ENCODE data around the gene OTULIN.

Gene OTULIN

DNA sequence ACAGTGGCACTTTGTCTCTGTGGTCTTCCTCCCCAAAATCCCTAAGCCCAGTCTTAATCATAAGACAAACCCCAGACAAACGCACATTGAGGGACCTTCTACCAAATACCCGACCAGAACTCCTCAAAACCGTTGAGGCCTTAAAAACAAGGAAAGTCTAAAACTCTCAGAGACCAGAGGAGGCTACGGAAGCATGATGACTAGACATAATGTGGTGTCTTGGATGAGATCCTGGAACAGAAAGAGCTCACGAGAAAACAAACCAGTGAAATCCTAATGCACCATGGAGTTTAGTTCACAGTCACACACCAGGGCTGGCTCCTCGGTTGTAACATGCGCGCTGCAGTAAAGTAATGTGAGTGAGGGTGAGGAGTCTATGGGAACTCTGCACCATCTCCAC, 58.4 kb downstream of the OTULIN start:
- DNase-seq = no peak

DNA sequence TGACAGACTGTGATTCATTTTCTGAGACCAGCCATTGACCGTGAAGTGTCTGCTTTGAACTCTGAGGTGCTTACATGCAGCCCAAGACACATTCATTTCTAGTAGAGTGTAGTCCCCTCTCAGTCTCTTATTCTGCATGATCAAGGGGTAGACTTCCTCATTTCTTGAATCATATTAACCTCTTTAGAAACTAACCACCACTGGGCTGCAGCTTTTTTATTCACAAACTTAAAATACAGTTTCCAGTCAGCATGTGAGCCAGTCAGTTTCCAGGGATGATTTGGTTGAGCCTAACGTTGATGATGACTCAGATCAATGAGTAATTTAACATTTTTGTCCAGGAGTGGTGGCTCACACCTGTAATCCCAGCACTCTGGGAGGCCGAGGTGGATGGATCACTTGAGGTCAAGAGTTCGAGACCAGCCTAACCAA, 59.2 kb downstream of the OTULIN start:
- peak; percentile 55 for DNase-seq

DNA sequence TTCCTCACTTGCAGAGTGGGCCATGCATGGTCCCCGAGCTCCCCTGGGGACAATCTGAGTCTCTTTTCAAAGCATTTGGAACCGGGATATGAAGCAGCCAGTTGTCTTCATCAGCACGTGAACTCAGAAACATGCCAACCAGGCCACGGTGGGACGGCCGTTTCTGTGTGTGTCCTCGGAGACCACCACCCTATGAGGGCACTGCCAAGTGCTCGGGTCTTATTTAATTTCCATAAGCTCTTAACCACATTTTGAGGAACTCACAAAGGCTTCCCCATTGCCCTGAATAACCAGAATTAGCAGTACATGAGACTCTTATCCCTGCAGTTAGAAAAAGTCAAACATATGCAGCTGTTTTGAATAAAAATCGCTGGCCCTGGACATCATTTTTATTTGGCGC, 60.1 kb downstream of the OTULIN start:
- DNase-seq = peak; percentile 79

DNA sequence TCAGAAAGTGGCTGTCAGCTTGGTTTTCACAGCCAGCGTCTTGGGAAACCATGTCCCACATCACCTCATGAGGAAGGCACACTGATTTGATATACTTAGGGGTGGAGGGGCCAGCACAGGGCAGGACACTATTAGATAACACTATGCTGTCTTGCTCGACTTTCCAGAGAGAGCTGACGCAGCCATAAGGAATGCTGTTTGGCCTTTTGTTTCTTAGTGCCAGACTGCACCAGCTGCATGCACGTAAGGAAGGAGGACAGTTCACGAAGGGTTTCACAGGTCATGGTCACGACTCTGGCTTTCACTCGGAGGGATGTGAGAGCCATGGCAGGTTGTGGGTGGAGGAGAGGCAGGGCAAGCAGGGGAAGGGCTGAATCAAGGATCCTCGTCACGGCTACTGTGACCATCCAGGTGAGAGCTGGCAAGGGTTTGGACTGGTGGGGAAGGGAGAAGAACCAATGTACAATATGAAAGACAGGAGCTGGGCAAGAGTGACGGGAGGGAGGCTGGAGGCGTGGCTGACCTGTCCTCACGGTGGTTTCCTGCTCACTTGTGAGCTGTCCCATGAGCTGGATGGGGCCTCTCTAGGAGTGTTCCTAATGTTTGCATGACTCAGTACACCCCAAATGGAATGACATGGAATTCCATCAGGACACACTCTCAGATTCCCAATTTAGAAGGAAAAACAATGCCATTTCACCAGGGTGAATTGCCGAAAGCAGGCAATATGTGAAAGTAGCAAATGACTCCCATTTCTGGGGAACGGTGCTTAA, 61.7 kb downstream of the OTULIN start:
- DNase-seq = no peak

GRCh38 chr5:14727428-14727865, 62.9 kb downstream of the OTULIN start:
- DNase-seq = peak; percentile 87

DNA sequence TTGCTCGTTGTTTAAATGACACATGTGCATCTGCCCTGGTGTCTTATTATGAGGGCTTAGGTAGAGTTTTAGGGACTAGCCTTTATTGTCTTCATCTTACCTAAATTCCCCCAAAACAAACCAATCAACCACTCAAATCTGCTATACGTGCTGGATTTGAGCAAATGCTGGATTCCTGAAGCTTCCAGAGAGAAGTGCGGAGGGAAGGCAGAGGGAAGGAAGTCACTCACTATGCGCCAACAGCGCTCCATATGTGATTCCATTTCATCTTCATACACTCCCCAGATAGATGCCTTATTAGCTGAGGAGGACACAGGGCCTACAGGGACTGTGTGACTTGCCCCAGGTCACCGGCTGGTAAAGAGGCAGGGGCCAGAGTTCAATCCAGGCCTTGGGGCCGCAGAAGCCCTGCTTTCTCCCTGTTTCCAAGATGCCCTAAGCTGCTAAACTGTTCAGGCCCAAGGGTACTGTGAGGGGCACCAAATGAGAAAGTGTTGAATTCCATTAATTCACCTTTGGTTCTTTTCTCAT, 63.5 kb downstream of the OTULIN start:
- DNase-seq = no peak

- no peak for DNase-seq
Measured at GRCh38 chr5:14728459-14728938, 64.0 kb downstream of the OTULIN start.

- no peak for DNase-seq
Measured at GRCh38 chr5:14729448-14730385, 65.2 kb downstream of the OTULIN start.

DNA sequence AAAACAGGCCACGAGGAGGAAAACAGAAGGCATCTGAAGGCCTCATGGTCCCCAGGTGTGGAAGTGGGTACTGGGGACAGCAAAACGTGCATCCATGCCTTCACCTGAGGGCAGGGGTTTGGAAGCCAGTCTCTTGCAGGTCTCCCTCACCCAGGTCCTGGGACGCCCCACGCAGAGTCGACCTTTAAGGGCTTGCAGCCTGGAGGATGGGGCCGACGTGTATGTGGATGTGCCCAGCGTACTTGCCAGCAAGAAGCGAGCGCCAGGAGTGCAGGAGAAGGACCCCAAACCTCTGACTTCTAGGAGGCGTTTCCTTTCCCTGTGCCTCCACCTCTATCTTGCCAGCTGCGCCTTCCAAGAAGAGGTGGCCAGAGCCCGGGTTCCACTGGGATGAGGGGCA, 65.9 kb downstream of the OTULIN start:
- no peak for DNase-seq

- DNase-seq = peak; percentile 13
Measured at GRCh38 chr5:14730881-14731280, 66.4 kb downstream of the OTULIN start.

GRCh38 chr5:14732991-14733390, 68.5 kb downstream of the OTULIN start:
- no peak for DNase-seq

DNA sequence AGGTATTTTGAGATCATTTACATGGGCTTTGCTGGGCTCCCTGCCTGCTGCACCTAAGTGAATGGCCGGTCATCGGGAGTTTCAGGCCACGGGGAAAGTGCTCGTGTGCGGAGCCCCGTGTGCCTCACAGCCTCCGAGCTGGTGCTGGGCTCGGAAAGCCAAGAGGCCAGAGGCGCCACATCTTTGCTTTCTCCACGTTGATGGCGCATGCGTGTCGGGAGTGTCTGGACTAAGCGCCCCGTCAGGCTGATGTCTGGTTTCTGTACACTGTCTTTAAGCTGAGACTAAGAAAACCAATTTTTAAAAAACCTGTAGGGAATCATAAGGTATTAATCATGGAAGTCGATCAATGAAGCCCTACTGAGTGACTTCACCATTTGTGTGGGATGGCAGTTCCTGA, 69.1 kb downstream of the OTULIN start:
- DNase-seq = no peak

DNA sequence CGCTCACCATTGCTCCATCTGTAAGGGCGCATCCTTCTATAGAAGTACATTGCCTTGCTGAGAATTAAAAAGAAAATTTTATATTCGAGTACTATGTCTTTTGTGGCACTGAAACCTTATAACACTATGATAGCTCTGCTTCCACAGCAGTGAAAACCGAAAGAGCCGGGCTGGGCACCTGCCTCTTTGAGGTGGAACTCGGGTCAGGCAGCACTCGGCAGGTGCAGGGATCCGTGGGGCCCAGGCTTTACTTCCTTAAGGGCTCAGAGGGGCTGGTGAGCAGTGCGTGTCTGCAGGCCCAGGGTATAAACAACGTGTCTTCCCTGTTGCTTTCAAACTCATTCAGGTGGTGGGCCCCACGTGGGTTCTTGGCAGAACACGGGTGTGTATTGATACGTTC, 69.9 kb downstream of the OTULIN start:
- DNase-seq = no peak

DNA sequence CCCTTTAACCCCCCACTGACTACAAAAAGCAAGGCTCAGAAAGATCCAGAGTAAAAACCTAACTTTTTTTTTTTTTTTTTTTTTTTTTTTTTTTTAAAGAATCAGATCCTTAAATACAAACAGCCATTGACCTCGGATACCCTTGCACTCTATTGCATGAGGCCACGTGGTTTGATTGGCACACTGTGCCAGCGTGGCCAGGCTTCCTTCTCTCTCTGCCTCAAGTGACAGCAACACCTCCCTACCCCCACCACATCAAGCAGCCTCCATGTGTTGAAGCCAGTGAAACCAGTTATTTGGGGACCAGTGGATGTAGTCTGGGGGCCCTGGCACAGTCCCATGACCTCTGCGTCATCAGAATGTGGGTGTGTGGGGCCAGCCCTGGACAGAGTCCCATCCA, 71.4 kb downstream of the OTULIN start:
- peak; percentile 20 for DNase-seq

GRCh38 chr5:14737291-14737690, 72.8 kb downstream of the OTULIN start:
- DNase-seq = no peak

DNA sequence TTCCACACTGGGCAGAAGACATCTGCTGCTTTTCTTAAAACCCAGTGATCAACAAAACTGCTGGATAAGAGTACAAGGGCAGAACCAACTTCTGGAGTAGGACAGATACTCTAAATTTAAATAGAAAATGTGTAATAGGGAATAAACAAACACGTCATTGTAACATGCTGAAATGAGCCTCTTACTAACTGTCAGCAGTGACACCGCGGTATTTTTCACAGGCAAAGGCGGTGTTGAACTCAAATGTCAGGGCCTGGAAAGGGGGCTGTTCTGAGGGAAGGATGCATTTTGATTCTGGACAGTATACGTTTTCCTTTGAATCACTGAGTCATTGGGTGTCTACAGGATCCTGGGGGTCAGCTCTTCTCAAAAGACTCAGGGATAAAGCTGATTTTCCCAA, 73.5 kb downstream of the OTULIN start:
- DNase-seq = no peak

DNA sequence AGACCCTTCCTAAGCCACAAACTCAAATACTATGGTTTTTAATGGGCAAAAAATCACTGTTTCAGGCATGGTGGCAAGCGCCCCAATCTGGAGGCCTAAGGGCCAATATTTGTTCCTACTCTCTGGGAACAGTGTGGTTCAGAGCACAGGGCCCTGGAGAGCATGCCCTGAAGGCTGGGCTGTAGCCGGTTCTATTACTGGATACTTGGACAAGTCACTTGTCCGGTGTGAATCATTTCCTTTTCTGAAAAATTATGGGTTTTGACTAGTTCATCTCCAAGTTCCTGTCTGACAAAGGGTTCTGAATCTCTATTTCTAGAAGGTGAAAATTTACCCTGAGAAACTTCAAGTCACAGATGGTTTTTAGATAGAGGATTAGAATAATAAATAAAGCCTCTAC, 75.0 kb downstream of the OTULIN start:
- DNase-seq = no peak

DNA sequence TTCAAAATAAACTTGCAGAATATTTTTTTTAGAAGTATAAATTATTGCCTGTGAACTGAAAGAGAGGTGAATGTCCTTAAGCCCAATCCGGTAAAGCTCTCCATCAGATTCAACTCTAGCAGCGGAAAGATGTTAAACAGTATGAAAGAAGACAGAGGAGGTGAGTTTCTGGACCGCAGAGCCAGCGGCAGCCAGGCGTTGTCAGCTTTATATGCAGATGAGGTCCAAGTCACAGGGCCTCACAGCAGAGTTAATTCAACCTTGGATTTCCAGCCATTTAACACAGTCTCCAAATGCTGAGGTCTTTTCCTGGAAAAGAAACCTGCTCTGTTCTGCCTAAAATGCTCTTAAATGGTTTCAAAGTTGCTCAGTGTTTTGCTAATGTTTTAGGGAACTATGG, 75.5 kb downstream of the OTULIN start:
- no peak for DNase-seq

DNA sequence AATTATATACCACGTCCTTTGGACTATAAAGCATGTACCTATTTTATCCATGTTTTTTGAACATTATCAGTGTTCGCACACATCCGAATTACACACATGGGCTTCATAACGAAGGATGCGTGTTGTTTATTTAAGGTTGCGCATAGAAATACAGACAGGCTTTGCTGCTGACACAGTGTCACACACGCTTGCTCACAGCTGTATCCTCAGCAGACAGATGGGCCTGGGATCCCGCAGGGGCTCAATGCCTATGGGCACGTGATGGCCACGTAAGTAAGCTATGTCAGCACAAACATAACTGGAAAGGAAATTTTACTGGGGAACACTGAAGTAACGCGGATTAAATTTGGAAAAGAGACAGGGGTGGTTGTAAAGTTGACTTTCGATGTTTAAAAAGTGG, 76.6 kb downstream of the OTULIN start:
- no peak for DNase-seq

GRCh38 chr5:14741801-14742440, 77.4 kb downstream of the OTULIN start:
- no peak for DNase-seq

DNA sequence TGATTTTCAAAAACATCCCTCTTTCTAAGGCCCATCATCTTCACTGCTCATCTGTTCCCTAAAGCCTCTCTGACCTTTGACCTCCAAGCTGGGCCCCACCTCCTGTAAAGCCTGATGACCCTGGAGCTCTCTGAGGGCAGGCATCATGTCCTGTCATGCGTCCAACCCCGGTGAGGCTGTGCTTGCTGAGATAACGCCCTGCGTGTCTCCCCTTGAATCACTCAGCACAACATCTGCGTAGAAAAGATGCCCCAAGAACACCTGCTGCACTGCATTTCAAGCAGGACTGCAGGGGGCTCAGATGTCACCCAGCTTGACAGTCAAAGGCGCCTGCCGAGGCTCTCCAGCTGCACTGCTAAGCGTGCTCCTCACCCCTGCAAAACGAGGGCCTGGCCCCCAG, 78.0 kb downstream of the OTULIN start:
- DNase-seq = no peak

DNA sequence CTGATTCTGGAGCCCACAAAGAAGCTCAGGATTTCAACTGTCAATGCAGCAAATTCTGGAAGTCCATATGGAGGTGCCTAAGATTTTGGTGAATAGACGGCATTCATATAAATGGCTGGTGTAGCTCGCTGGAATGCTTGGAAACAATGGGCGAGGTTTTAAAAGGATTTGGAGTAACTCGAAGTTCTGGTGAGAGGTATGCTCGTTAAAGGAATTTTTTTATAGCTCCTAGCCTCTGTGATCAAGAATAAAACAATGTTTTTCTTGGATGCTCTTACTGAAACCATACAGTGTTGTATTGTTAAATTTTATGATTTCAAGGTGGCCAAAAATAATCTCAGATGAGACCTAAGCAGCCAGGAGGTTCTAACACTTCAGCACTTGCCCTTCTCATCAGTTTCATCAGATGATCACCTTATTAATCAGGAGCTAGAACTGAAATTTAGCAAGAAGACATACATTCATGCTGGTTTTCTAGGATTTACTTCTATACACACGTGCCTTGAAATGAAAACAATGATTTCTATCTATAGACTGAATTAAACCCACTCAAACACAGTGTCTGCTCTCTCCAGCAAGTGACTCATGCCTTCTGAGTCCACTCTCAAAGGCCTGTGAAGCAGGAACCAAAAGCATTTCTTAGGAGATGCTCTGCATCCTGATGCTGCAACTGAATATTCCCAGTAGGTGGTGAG, 79.2 kb downstream of the OTULIN start:
- no peak for DNase-seq

Measured in hematopoietic multipotent progenitor cell treated with erythropoietin and hydrocortisone succinate and interleukin-3 and kit ligand, for 4 days (in vitro differentiated cells).